HG03064 (cell line): ENCODE measurements around the gene PGD.
"Not testable (repeated sequence)": the region's sequence is repeated elsewhere in the genome, so short reads cannot be mapped to it uniquely, and the experiment has no call there.

Experiments used
- ATAC-seq: cut with Tn5 transposase; IDR thresholded peaks from one replicate; pipeline ENCODE4 v1.9.1; 2021; ENCODE audit warnings: low read depth; ENCODE audit not compliant: unreplicated experiment

Gene PGD

GRCh38 chr1:10432910-10433700 is 34.2 kb downstream of the PGD start:
- no peak for ATAC-seq

GRCh38 chr1:10433790-10434189 is 34.9 kb downstream of the PGD start:
- no peak for ATAC-seq

- ATAC-seq: no peak
Observed at GRCh38 chr1:10434590-10434989, 35.7 kb downstream of the PGD start.

- no peak for ATAC-seq
Observed at GRCh38 chr1:10437052-10437451, 38.2 kb downstream of the PGD start.

GRCh38 chr1:10438677-10439163 is 39.9 kb downstream of the PGD start:
- no peak for ATAC-seq

- ATAC-seq: no peak
Observed at GRCh38 chr1:10440305-10440704, 41.4 kb downstream of the PGD start.

- ATAC-seq: no peak
Observed at GRCh38 chr1:10440794-10441193, 41.9 kb downstream of the PGD start.

GRCh38 chr1:10444248-10444647 is 45.4 kb downstream of the PGD start:
- no peak for ATAC-seq

GRCh38 chr1:10444795-10445397 is 46.0 kb downstream of the PGD start:
- ATAC-seq: no peak

- ATAC-seq: no peak
Observed at GRCh38 chr1:10446790-10447422, 48.0 kb downstream of the PGD start.

- no peak for ATAC-seq
Observed at GRCh38 chr1:10449751-10450150, 50.9 kb downstream of the PGD start, which contains the start of gene CORT. TSS of gene CORT (plus strand) at chr1:10450031. CDS start at chr1:10450224, 193 bp downstream.

- ATAC-seq: no peak
Observed at GRCh38 chr1:10450156-10450814, 51.4 kb downstream of the PGD start.

- no peak for ATAC-seq
Observed at GRCh38 chr1:10450836-10451235, 52.0 kb downstream of the PGD start.

- no peak for ATAC-seq
Observed at GRCh38 chr1:10451287-10451686, 52.4 kb downstream of the PGD start.

GRCh38 chr1:10456048-10456447 is 57.2 kb downstream of the PGD start:
- no peak for ATAC-seq

GRCh38 chr1:10456661-10457060 is 57.8 kb downstream of the PGD start:
- ATAC-seq: no peak

- not testable (repeated sequence) for ATAC-seq
Observed at GRCh38 chr1:10457462-10457861, 58.6 kb downstream of the PGD start.

- no peak for ATAC-seq
Observed at GRCh38 chr1:10457875-10458274, 59.0 kb downstream of the PGD start.

- no peak for ATAC-seq
Observed at GRCh38 chr1:10459184-10459583, 60.3 kb downstream of the PGD start.

GRCh38 chr1:10467078-10467477 is 68.2 kb downstream of the PGD start:
- ATAC-seq: no peak

GRCh38 chr1:10470043-10470442 is 71.2 kb downstream of the PGD start:
- no peak for ATAC-seq
